Endothelial cell of umbilical vein (primary cell): Measurements from ENCODE around the gene PHACTR1. TPM values are rescaled to one million over a fixed set of nuclear protein-coding genes. Genes with fewer than 3 reads are reported as not detected.

Experiments used
- BruUV-seq: library from RNA; stranded (reverse); fragments of 400-500 nt; replicated peaks from 2 replicates; lab custom pipeline; 2021; lab: Mats Ljungman, UMichigan
- CTCF ChIA-PET: fragments of 300-600, 350-600 bp; sonication (Branson Sonifier 250); formaldehyde crosslinking; loops from one replicate; lab custom pipeline; 2021; ENCODE audit warnings: antibody characterized with exemption, inconsistent platforms; lab: Charles Lee
- POLR2A ChIA-PET: fragments of 300-600, 350-600 bp; sonication (Branson Sonifier 250); formaldehyde crosslinking; loops from one replicate; lab custom pipeline; 2021; ENCODE audit warnings: antibody characterized with exemption, inconsistent platforms; lab: Charles Lee
- DNase-seq: peaks from one replicate; pipeline ENCODE4 v3.0.0-alpha.2; 2011; ENCODE audit warnings: low read depth, low spot score
- FAIRE-seq: peaks from 2 replicates; lab custom pipeline; 2011; peaks lifted over from hg19 to GRCh38; lab: Jason Lieb, UNC
- H2AFZ ChIP-seq: 2 replicates; pipeline ENCODE4 v1.6.0; 2012; ENCODE audit warnings: low read depth, low read length, control low read depth, inconsistent platforms
- H3K27ac ChIP-seq: 2 replicates; pipeline ENCODE4 v1.5.1; 2011; ENCODE audit warnings: low read depth, mild to moderate bottlenecking, control low read depth, low read length, moderate library complexity; ENCODE audit not compliant: insufficient read depth
- H3K27me3 ChIP-seq, 2 experiments: 2 replicates each; pipeline versions ENCODE4 v1.6.0 to v1.6.1; 2011; ENCODE audit warnings: low read length in 2 of 2, mixed read lengths in 1 of 2; ENCODE audit not compliant: control insufficient read depth in 2 of 2, insufficient read depth in 2 of 2
- H3K36me3 ChIP-seq, 2 experiments: 2 replicates in 1 of 2; 3 replicates in 1 of 2; pipeline ENCODE4 v1.5.1; 2011; ENCODE audit warnings: low read length in 2 of 2, mild to moderate bottlenecking in 1 of 2, moderate library complexity in 1 of 2; ENCODE audit not compliant: control insufficient read depth in 2 of 2, insufficient read depth in 2 of 2; ENCODE audit errors: extremely low read depth in 1 of 2
- H3K4me1 ChIP-seq: 3 replicates; pipeline ENCODE4 v1.5.1; 2011; ENCODE audit warnings: mild to moderate bottlenecking, low read length; ENCODE audit not compliant: control insufficient read depth, insufficient read depth; ENCODE audit errors: extremely low read depth
- H3K4me2 ChIP-seq: 2 replicates; pipeline ENCODE4 v1.6.1; 2011; ENCODE audit warnings: low read length, control low read depth, mixed read lengths; ENCODE audit not compliant: insufficient read depth
- H3K4me3 ChIP-seq, 3 experiments: fragments of 200-600 bp in 1 of 3; sonication (generic), shearing (Covaris generic) in 1 of 3; replicated peaks in 1 of 3; 2 replicates each; pipeline ENCODE4 v1.5.1; 2011 to 2016; ENCODE audit warnings: control low read depth in 3 of 3, low read length in 3 of 3, mild to moderate bottlenecking in 2 of 3, inconsistent platforms in 1 of 3, low read depth in 1 of 3, moderate library complexity in 1 of 3; ENCODE audit not compliant: insufficient read depth in 1 of 3
- H3K79me2 ChIP-seq: 2 replicates; pipeline ENCODE4 v1.6.0; 2012; ENCODE audit warnings: low read length, inconsistent platforms; ENCODE audit not compliant: control insufficient read depth, insufficient read depth
- H3K9ac ChIP-seq: replicated peaks from 2 replicates; pipeline ENCODE3; 2011; ENCODE audit warnings: low read length, control low read depth; ENCODE audit not compliant: insufficient read depth; ENCODE audit errors: extremely low read depth
- H3K9me1 ChIP-seq: replicated peaks from 3 replicates; pipeline ENCODE4 v1.6.0; 2011; ENCODE audit warnings: mild to moderate bottlenecking, low read length; ENCODE audit not compliant: control insufficient read depth, insufficient read depth; ENCODE audit errors: extremely low read depth
- H3K9me3 ChIP-seq: replicated peaks from 2 replicates; pipeline ENCODE4 v1.5.1; 2012; ENCODE audit warnings: low read length, inconsistent platforms; ENCODE audit not compliant: control insufficient read depth, insufficient read depth
- H4K20me1 ChIP-seq: replicated peaks from 2 replicates; pipeline ENCODE3; 2011; ENCODE audit warnings: mild to moderate bottlenecking, low read length; ENCODE audit not compliant: control insufficient read depth, insufficient read depth; ENCODE audit errors: extremely low read depth
- CTCF ChIP-seq, 2 donors: IDR thresholded peaks; 1 replicate in 1 of 2; 2 replicates in 1 of 2; pipeline ENCODE4 v1.5.1; 2011; ENCODE audit warnings: low read length in 2 of 2, mild to moderate bottlenecking in 2 of 2, moderate library complexity in 2 of 2, control low read depth in 1 of 2, inconsistent platforms in 1 of 2, low read depth in 1 of 2; ENCODE audit not compliant: insufficient read depth in 1 of 2; ENCODE audit errors: extremely low read depth in 1 of 2
- FOS ChIP-seq: IDR thresholded peaks from 2 replicates; pipeline ENCODE4 v1.6.1; 2011; ENCODE audit warnings: mild to moderate bottlenecking, low read length, moderate library complexity, borderline replicate concordance; ENCODE audit not compliant: insufficient read depth
- GATA2 ChIP-seq: IDR thresholded peaks from 2 replicates; pipeline ENCODE4 v1.7.0; 2011; ENCODE audit warnings: low read depth, mild to moderate bottlenecking, moderate library complexity, mixed read lengths, low read length; ENCODE audit not compliant: insufficient read length, insufficient read depth
- JUN ChIP-seq: IDR thresholded peaks from 2 replicates; pipeline ENCODE4 v1.6.1; 2011; ENCODE audit warnings: borderline replicate concordance, low read depth; ENCODE audit not compliant: insufficient read length, insufficient read depth
- MYC ChIP-seq: IDR thresholded peaks from one replicate; pipeline ENCODE4 v1.6.1; 2011; ENCODE audit warnings: mild to moderate bottlenecking, low read depth, low read length
- POLR2AphosphoS5 ChIP-seq: IDR thresholded peaks from 2 replicates; pipeline ENCODE4 v1.6.1; 2012; ENCODE audit warnings: low read depth, mild to moderate bottlenecking, control low read depth, low read length, moderate library complexity; ENCODE audit not compliant: insufficient read depth
- dilution Hi-C: fragments of 300-500 bp; cut with MboI; formaldehyde crosslinking; loops from one replicate; pipeline ENCODE4 v1.15.0; 2019; ENCODE audit warnings: low sequenced_read_pairs; ENCODE audit not compliant: extremely low pct_ligation_motif_present
- intact Hi-C: fragments of 100-400 bp; cut with micrococcal nuclease; formaldehyde crosslinking; loops from one replicate; pipeline ENCODE4 v1.10.0; 2022
- polyA plus RNA-seq, 4 experiments: library from polyadenylated mRNA; depleted of rRNA in 3 of 4; stranded (reverse) in 3 of 4; unstranded in 1 of 4; fragments of >200 nt; gene quantifications; 2 replicates each; pipeline versions ENCODE4 v1.2.1 to v1.2.3, GENCODE V29; 2011 to 2012; ENCODE audit warnings: missing spikeins in 1 of 4
- total RNA-seq: library from RNA; stranded (reverse); gene quantifications from 2 replicates; pipeline ENCODE4 v1.2.3, GENCODE V29; 2021

Gene PHACTR1
- total and polyA plus RNA-seq, 2 donors (not counting 3 experiments of a cell fraction or from before 2014, with no cell fraction given): 2.4 to 23.2 TPM

DNA sequence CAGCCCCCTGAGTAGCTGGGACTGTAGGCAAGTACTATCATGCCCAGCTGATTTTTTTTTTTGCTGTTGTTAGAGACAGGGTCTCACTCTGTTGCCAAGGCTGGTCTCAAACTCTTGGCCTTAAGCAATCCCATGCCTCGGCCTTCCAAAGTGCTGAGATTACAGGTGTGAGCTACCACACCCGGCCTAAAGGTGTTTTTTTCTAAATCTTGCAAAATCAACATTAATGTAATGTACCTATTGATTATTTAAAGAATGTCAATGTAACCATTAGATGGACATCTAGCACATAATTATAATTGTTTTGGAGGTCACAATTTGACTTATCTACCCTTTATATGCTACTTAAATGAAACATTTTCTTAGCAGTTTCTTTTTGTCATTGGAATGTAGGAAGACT is 126.1 kb downstream of the PHACTR1 start:
- TF ChIP-seq GATA2: no peak
- TF ChIP-seq FOS: no peak
- TF ChIP-seq MYC: no peak
- no peak for TF ChIP-seq POLR2AphosphoS5
- no peak for TF ChIP-seq JUN
- TF ChIP-seq CTCF (IDR thresholded peaks at IDR 0.05; ENCODE audit: extremely low read depth in 1 of 2, insufficient read depth in 1 of 2, low read depth in 1 of 2, low read length in 2 of 2): no peak
- FAIRE-seq (no peak), DNase-seq (no peak)
- ChIA-PET CTCF (interaction anchor here (1.0 to 1.5 kb wide), 3 partner anchors 15 to 34 kb away, joined by 3 read pairs; no protein-coding TSS in a partner anchor), POLR2A (no interaction called here)
- Histone ChIP-seq H3K36me3 (no peaks in the 10 kb centered on the region), H3K79me2 (no peaks in the 10 kb centered on the region), H2AFZ (no peak overlapping the region), H3K27me3 (peaks cover 0 to 3% of the 10 kb centered on the region in 2 experiments), H3K4me3 (no peak overlapping the region), H3K4me1 (no peaks in the 10 kb centered on the region), H3K27ac (no peak overlapping the region), H3K4me2 (no peak overlapping the region), H3K9ac (no peak overlapping the region), H4K20me1 (no peaks in the 10 kb centered on the region), H3K9me3 (no peaks in the 10 kb centered on the region), H3K9me1 (no peaks in the 10 kb centered on the region)
- no TSS peak for BruUV-seq
- dilution Hi-C loops: no loop called here
- intact Hi-C loops: no loop called here
